Natural killer cell treated with Interleukin-12 subunit alpha and Interleukin-12 subunit beta and Interleukin-15 and Interleukin-18, amount 100 ng/mL, for 72 hours (primary cell): ENCODE measurements around the gene ZC3H10. TPM values are rescaled to one million over a fixed set of nuclear protein-coding genes. Genes with fewer than 3 reads are reported as not detected.

Experiments used
- ATAC-seq, 2 donors: fragments of 150-1000 bp; cut with Tn5 transposase in 1 of 2; sonication (Bioruptor Pico), chemical (Tn5 transposase) in 1 of 2; 2 replicates each; pipeline ENCODE4 v1.10.0; 2021
- DNase-seq: peaks from one replicate; pipeline ENCODE4 v3.0.0; 2022; ENCODE audit warnings: low spot score
- H3K27ac Mint-ChIP-seq, 2 donors: 1 replicate in 1 of 2; 2 replicates in 1 of 2; pipeline ENCODE4 v1.8.0; 2022; ENCODE audit warnings: mixed read lengths in 2 of 2, mild to moderate bottlenecking in 1 of 2, moderate library complexity in 1 of 2
- H3K27me3 Mint-ChIP-seq, 2 donors: 1 replicate in 1 of 2; 2 replicates in 1 of 2; pipeline ENCODE4 v1.8.0; 2022; ENCODE audit warnings: mixed read lengths in 2 of 2
- H3K36me3 Mint-ChIP-seq: one replicate; pipeline ENCODE4 v1.8.0; 2022; ENCODE audit warnings: mixed read lengths
- H3K4me1 Mint-ChIP-seq, 2 donors: 1 replicate in 1 of 2; 2 replicates in 1 of 2; pipeline ENCODE4 v1.8.0; 2022; ENCODE audit warnings: low read depth in 2 of 2, mixed read lengths in 2 of 2, mild to moderate bottlenecking in 1 of 2
- H3K4me3 Mint-ChIP-seq: one replicate; pipeline ENCODE4 v1.8.0; 2022; ENCODE audit warnings: mixed read lengths
- H3K9me3 Mint-ChIP-seq: 2 replicates; pipeline ENCODE4 v1.8.0; 2022; ENCODE audit warnings: mixed read lengths
- total RNA-seq, 2 donors: library from RNA; stranded (reverse); gene quantifications; one replicate each; pipeline ENCODE4 v1.2.3, GENCODE V29; 2022

The ZC3H10 gene
- total RNA-seq, 2 donors from 2014 or later: 11.4 to 14.9 TPM

GRCh38 chr12:56165369-56165768, 47.3 kb downstream of the ZC3H10 start:
- H3K4me1 Mint-ChIP-seq: peaks cover 13 to 28% of the 10 kb centered on the region in 2 donors
- peaks cover 29% of the 10 kb centered on the region for H3K36me3 Mint-ChIP-seq
- no peaks in the 10 kb centered on the region for H3K27me3 Mint-ChIP-seq
- H3K9me3 Mint-ChIP-seq: no peaks in the 10 kb centered on the region
- no peak overlapping the region for H3K4me3 Mint-ChIP-seq
- ATAC-seq (peak in 1 of 2 donors; percentile 41), DNase-seq (no peak)
- H3K27ac Mint-ChIP-seq: peak overlapping the region in 1 of 2 donors; percentile 32

DNA sequence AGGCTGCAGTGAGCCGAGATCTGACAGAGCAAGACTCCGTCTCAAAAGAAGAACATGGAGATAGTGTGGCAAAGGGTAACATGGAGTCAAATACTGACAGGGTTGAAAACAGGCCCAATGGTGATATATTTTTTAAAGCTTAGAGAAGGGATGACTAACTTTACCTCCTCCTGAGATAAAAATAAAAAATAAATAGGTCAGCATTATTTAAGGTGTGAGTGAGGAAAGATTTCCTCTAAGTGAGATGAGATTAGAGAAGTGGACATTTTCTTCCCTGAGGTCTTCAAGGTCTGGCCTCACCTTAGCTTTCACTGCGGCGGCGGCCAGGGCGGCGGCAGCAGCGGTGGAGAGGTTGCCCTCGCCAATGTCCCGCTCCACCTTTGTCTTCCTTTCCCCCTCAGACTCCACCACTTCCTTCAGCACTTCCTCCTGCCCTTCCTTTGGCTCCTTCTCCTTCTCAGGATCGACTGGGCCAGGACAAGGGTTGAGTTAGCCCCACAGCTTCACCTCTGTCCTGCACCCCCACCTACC, 51.2 kb downstream of the ZC3H10 start:
- H3K4me3 Mint-ChIP-seq: no peak overlapping the region

GRCh38 chr12:56172839-56173238, 54.8 kb downstream of the ZC3H10 start:
- no peak for ATAC-seq
- Mint-ChIP-seq H3K27ac (peak overlapping the region in 1 of 2 donors; percentile 7), H3K36me3 (peaks cover 27% of the 10 kb centered on the region)

More for the DNA sequence above, 51.2 kb downstream of the ZC3H10 start:
- DNase-seq (no peak), ATAC-seq (no peak)
- peak overlapping the region; percentile 51 to 65 for H3K27ac Mint-ChIP-seq
- peaks cover 23% of the 10 kb centered on the region for H3K36me3 Mint-ChIP-seq
- no peaks in the 10 kb centered on the region for H3K9me3 Mint-ChIP-seq
- H3K4me1 Mint-ChIP-seq: peaks cover 0 to 10% of the 10 kb centered on the region in 2 donors
- no peaks in the 10 kb centered on the region for H3K27me3 Mint-ChIP-seq

More at GRCh38 chr12:56172839-56173238, 54.8 kb downstream of the ZC3H10 start:
- Mint-ChIP-seq H3K9me3 (no peaks in the 10 kb centered on the region), H3K4me1 (peaks cover 0 to 8% of the 10 kb centered on the region in 2 donors), H3K4me3 (no peak overlapping the region), H3K27me3 (no peaks in the 10 kb centered on the region)
- DNase-seq: no peak

Other genes with a start within 250 kb of the ZC3H10 start
- gene PYM1, start 190.4 kb upstream of the ZC3H10 start, total RNA-seq: 10 to 100 TPM; 31.6 to 34.0 TPM
- gene DGKA, start 187.1 kb upstream of the ZC3H10 start, total RNA-seq: 100 to 1,000 TPM in 1 of 2 donors, 10 to 100 TPM in 1; 81.9 to 168 TPM
- gene PMEL, start 152.2 kb upstream of the ZC3H10 start, total RNA-seq: under 1 TPM in 1 of 2 donors, not detected in 1; 0.40 TPM
- 100 to 1,000 TPM in 1 of 2 donors, 10 to 100 TPM in 1; 72.3 to 178 TPM for gene CDK2, start 151.4 kb upstream of the ZC3H10 start, total RNA-seq
- gene RAB5B, start 144.2 kb upstream of the ZC3H10 start, total RNA-seq: 10 to 100 TPM; 39.2 to 68.1 TPM
- gene SUOX, start 121.0 kb upstream of the ZC3H10 start, total RNA-seq: 10 to 100 TPM; 12.2 to 17.6 TPM
- 10 to 100 TPM; 11.7 to 12.0 TPM for gene IKZF4, start 97.2 kb upstream of the ZC3H10 start, total RNA-seq
- gene RPS26, start 76.3 kb upstream of the ZC3H10 start, total RNA-seq: 10 to 100 TPM; 24.6 to 48.3 TPM
- not detected for gene ERBB3, start 38.1 kb upstream of the ZC3H10 start, total RNA-seq
- gene PA2G4, start 13.7 kb upstream of the ZC3H10 start, total RNA-seq: 100 to 1,000 TPM; 233 to 318 TPM
- gene RPL41, start 1.6 kb upstream of the ZC3H10 start, total RNA-seq: 1,000 to 10,000 TPM; 2,363 to 2,700 TPM
- 100 to 1,000 TPM in 1 of 2 donors, 10 to 100 TPM in 1; 89.3 to 120 TPM for gene ESYT1, start 10.0 kb downstream of the ZC3H10 start, total RNA-seq
- gene MYL6B, start 34.3 kb downstream of the ZC3H10 start, total RNA-seq: 10 to 100 TPM; 32.0 to 65.5 TPM
- gene MYL6, start 40.1 kb downstream of the ZC3H10 start, total RNA-seq: 1,000 to 10,000 TPM; 1,441 to 1,555 TPM
- 100 to 1,000 TPM; 102 to 166 TPM for gene SMARCC2, start 71.2 kb downstream of the ZC3H10 start, total RNA-seq
- gene RNF41, start 103.7 kb downstream of the ZC3H10 start, total RNA-seq: 10 to 100 TPM; 34.1 to 48.8 TPM
- gene NABP2, start 106.1 kb downstream of the ZC3H10 start, total RNA-seq: 10 to 100 TPM; 66.3 to 81.6 TPM
- 1 to 10 TPM in 1 of 2 donors, under 1 TPM in 1; 0.50 to 1.4 TPM for gene SLC39A5, start 111.8 kb downstream of the ZC3H10 start, total RNA-seq
- 10 to 100 TPM; 59.3 to 99.3 TPM for gene ANKRD52, start 140.1 kb downstream of the ZC3H10 start, total RNA-seq
- gene COQ10A, start 148.7 kb downstream of the ZC3H10 start, total RNA-seq: 10 to 100 TPM; 15.4 to 26.1 TPM
- 100 to 1,000 TPM; 206 to 278 TPM for gene CS, start 182.1 kb downstream of the ZC3H10 start, total RNA-seq
- 100 to 1,000 TPM; 132 to 162 TPM for gene CNPY2, start 197.7 kb downstream of the ZC3H10 start, total RNA-seq
- 10 to 100 TPM; 22.8 to 42.8 TPM for gene PAN2, start 215.7 kb downstream of the ZC3H10 start, total RNA-seq
- 1 to 10 TPM in 1 of 2 donors, under 1 TPM in 1; 0.84 to 1.3 TPM for gene IL23A, start 220.6 kb downstream of the ZC3H10 start, total RNA-seq
- 100 to 1,000 TPM in 1 of 2 donors, 10 to 100 TPM in 1; 97.7 to 104 TPM for gene STAT2, start 241.8 kb downstream of the ZC3H10 start, total RNA-seq
- gene APOF, start 244.6 kb downstream of the ZC3H10 start, total RNA-seq: not detected